ENCODE data around the gene METRN.

DNA sequence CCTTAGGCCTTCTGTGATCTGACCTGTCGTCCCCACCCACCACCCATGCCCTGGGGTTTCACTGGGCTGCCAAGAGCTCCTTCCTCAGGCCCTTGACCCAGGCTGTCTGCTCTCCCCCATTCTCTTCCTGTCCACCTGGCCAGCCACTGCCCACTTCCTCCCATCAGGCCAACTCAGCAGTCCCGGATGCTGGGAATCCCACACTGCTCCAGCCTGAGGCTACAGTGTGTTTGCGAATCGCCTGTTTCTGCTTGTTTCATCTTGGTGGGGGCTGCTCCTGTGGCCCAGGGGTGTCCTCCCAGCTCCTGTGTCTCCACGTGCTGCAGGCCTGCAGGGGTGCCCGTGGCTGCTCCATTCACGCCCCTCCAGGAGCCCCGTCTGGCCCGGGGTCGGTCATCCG, 839 bp upstream of the METRN start:
- TF ChIP-seq, protein P1, sequence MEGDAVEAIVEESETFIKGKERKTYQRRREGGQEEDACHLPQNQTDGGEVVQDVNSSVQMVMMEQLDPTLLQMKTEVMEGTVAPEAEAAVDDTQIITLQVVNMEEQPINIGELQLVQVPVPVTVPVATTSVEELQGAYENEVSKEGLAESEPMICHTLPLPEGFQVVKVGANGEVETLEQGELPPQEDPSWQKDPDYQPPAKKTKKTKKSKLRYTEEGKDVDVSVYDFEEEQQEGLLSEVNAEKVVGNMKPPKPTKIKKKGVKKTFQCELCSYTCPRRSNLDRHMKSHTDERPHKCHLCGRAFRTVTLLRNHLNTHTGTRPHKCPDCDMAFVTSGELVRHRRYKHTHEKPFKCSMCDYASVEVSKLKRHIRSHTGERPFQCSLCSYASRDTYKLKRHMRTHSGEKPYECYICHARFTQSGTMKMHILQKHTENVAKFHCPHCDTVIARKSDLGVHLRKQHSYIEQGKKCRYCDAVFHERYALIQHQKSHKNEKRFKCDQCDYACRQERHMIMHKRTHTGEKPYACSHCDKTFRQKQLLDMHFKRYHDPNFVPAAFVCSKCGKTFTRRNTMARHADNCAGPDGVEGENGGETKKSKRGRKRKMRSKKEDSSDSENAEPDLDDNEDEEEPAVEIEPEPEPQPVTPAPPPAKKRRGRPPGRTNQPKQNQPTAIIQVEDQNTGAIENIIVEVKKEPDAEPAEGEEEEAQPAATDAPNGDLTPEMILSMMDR (IDR thresholded peaks at IDR 0.05), result no peak
- no peak for TF ChIP-seq POLR2A (IDR thresholded peaks at IDR 0.05)
